HG02885 (cell line): ENCODE results near the gene CCSER2.

Experiments used
- ATAC-seq: cut with Tn5 transposase; IDR thresholded peaks from one replicate; pipeline ENCODE4 v1.9.1; 2021; ENCODE audit warnings: mild to moderate bottlenecking; ENCODE audit not compliant: unreplicated experiment, poor library complexity

CCSER2 gene

DNA sequence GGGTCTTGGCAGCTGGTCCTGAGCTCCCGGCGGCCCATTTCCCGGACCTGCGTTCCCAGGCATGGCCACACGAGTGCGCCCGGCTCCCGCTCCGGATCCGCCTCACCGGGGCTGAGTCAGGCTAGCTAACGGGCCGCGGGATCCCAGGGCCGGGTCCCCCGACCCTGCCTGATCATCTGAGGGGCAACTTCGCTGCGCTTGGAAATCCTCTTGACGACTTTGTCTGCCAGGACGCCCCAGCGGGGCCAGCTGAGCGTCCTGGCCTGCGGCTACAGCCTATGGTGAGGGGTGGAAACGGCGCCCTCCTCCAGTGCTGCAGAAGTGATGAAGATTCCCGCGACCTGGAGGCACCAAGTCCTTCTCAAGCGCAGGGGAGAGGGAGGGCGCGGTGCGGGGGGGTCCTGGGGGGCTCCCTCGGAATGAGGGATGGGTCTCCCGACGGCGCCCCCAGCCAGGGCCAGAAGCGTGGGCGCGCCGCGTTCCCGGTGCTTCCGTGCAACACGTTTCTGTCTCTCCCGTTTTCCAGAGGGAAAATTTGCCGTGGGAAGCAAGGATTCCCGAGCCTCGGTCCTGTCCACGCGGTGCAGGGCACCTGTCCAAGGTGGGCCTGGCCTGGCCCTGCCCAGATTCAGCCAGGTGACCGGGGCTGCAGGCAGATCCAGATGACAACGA, 212.4 kb downstream of the CCSER2 start:
- ATAC-seq = peak; percentile 93

DNA sequence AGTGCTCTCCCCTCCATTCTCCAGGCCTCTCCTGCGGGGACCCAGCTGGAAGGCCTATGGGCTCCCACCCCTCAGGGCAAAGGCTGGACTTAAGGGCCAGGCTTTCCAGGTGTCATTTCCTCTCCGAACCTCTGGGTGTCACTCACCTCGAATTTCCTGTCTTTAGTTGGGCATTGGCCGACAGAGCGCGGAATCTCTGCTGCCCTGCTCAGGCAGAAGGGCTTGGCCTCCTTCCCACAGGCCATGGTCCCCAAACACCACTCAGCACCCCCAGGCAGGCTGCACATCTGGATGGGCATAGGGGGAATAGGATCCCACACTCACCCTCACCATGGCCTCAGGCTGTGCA, 212.9 kb downstream of the CCSER2 start:
- no peak for ATAC-seq

DNA sequence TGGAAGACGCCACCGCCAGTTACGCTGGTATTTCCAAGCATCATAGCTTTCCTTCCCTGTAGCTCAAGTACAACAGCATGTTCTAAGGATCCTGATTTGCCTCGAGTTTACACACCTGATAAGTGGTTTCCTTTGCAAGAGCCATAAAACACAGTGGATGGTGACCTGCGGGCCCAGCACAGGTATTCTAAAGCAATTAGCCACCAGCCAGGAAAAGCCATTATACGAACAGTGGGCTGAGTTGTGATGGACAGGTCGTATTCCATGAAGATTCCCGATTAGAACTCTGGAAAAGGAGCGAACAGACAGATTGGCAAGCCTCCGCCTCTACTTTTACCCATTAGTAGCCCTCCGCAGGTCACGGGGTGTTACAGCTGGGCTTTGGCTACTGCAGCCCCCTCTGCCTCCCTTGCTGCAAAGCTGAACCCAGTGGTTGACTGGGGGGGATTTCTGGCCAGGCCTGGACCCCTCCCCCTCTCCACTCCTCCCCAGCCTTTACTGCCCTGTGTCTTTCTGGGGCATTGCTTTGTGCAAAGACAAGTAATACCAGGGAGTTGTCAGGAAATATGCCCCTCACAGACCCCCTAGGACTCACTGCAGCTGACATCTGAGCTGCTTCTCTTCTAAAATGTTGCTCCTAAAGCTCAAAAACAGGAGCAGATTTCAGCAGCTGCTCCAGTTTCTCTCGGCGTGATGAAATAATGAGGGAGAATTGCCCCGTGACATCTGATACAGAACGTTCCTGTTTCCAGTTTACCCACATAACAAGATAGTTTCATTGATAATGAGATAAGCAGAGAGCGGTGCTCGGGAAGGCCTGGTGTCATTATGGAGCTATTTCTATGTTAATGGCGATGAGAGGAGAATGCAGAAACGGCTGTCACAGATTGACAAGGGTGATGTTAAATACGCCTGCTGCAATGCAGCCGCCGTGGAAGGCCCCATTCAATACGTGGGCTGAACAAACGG, 214.4 kb downstream of the CCSER2 start:
- ATAC-seq = no peak

DNA sequence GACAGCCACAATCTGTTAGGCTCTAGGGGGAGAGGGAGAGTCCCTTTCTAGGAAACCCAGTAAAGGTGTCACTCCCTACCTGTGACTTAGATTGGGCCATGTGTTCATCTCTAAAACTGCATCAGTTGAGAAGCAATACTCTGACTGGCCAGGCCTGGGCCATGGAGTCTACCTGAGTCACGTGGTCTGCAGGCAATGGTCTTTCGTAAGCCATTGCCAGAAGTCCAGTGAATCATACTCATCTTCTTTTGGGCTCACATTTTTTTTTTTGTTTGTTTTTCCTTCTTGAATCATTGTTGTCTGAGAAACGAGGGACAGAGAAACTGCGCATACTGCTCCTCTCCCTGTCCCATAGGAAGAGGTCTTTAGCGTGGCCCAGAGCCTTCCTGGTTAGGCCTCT, 215.6 kb downstream of the CCSER2 start:
- ATAC-seq = no peak

DNA sequence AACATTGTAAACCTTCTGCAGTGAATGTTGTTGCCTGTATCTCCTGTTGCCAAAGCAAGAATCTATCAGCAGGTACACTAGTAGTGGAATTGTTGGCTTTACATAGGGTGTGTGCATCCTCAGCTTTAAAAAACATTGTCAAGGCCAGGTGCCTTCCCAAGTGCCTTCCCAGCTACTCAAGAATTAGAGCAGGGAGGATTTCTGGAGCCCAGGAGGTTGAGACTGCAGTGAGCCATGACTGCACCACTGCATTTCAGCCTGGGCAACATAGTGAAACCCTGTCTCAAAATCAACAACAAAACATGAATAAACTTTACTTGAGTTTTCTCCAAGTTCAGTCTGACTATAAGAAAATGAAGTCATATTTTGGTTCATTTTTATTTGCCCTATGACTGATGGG, 217.3 kb downstream of the CCSER2 start:
- no peak for ATAC-seq

DNA sequence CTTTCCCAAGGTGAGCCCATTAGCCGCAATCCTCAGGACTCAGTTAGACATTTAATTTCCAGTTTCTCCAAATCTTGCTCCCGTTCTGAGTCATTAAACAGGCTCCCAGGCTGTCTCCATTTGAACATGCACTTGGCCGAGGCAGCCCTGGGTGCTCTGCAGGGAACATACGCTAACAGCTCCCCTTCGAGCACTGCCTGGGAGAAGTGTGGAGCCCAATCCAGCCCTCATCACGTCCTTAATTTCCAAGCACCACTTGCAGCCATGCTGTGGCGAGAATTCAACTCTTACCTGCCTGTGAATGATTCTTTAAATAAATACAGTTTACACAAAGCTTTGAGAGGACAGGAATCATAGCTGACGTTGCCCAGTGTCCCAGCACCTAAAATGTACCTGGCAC, 218.2 kb downstream of the CCSER2 start:
- no peak for ATAC-seq

DNA sequence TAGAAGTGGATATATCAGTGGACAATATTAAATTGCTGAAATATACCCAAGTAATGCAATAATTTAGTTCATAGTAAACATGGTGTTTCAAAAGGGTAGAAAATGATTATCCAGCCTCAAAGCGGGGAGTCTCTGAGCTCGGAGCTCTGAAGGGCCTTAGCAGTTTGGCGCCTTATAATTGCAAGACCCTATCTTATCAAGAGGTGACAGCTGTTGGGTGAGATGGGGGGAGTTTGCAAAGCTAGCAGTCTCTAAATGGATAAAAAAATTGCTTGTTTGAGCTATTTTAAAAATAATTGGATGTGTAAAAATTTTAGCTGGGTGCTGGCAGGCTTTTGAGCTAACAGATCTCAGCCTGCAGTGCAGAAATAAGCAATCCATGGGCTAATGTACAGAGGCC, 219.2 kb downstream of the CCSER2 start:
- ATAC-seq = no peak

DNA sequence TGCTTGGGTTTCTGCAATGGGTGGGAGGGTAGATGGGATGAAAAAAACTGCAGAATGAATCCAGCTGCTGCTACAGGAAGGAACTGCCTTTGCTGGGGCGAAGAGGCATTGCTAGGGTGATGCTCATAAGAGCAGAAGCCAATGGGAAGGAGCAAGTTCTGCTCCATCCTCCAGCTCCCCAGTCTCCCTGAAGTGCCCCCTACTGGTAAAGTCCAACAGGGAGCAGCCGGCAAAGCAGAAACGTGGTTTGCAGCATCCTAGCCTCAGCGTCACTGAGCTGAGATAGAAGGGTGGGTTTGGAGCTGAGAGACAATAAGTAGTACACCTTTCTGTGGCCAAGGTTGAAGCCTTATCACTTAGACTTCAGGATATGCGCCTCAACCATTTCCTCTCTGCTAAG, 220.5 kb downstream of the CCSER2 start:
- ATAC-seq = peak; percentile 35

DNA sequence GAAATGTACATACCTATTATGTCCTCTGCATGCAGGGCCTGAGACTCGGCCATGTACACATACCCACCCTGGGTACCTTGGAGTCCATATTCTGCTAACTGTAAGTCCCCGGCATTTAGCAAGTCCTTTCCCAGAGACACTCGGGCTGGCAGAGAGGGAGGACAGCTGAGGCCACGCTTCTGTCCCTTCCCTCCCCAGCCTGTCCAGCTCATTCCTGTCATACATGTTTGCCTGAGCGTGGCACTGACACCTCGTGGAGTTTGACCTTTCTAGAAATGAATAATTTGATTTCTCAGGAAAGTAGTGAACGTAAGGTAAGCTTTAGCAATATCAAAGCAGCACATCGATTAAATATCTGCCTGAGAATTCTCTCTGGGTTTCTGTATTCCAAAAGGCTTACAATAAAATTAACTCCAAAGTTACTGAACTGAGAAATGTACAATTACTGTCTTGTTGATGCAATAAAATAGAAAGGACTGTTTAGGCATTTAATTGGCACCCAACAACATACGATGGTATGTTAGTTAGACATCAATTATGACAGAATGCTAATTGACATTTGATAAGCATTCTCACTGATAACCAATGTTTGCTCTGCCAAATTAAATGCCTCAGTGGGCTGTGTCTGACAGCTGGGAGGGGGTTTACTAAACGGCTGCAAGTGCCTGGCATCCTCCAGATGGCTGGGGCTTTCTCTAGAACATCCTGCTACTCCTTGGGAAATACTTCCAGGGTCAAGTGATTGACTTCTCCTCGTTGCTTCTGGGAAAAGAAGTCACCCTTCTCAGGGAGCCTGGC, 221.2 kb downstream of the CCSER2 start:
- no peak for ATAC-seq

DNA sequence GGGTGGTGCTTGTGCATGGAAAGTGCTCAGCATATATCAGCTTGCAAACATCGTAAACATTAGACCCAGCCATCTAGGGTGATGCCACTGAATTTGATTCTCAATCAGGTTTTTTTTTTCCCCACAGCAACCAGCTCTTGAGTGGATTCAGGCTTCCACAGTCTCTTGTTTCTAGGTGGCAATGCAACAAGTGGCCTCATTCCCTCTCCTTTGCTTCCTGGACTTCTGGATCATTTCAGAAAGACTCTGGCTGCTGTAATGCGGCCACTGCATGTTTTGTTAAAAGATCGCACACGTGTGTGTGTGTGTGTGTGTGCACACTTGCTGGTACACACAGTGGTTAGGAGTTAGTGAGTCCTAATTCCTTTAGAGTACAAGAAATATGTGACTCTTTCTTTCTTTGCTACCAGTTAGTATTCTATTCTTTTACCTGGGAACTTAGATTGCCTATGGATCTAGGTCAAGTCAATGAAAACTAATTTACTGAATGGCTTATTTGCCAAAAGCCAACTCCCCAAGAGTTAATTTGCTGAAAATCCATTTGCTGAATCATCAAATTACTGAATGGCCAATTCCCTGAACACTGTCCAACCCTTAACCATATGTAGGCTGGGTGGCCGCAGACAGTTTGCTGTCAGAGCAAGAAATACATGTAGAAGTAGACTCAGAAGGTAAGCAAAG, 222.5 kb downstream of the CCSER2 start:
- ATAC-seq = no peak

DNA sequence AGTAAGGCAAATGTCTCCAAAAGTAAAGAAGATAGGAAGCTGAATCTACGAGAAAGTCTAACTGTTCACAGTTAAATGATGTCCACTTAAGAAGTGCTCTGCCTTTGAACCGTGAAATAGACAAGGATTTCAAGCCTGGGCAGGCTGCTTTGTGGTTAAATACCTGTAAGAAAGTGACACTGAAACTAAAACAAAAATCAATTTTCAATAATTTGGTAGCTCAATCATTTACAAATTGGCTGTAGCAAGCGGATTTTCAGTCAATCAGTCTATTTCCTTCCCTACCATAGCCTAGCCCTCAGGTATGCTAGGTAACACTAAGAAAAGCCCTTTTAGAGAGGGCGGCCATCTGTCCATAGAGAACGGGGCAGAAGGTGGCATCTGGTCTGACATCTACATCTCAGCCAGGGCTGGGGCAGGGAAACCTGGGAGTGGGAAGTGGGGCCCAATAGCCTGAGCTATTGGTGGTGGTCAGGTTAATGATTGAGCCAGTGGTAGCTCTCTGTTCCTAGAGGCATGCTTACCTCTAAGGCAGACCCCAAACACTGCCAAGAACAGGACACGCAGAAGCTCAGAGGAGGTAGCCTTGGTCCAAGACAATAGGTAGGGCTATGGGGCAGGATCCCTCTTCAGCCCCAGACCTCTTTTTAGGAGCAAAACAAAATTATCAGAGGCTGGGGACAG, 223.2 kb downstream of the CCSER2 start:
- no peak for ATAC-seq

DNA sequence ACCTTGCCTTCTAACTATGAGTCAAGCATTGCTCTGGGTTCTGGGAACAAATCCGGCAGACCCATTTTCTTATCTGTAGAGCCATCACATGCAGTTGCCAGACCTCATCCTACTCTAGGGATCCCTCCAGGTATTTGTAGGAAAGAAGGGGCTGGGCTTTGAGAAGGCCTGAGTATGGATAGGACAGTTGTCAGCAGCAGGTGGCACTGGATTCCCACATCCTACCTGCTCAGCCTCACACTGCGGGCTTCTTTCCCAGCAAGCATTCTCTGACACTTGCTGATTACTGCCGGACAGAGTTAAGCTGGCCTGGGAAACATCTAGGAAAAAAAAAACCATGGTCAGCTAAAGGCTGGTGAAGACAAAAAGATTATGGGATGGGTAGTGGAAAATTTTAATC, 224.1 kb downstream of the CCSER2 start:
- ATAC-seq = no peak

DNA sequence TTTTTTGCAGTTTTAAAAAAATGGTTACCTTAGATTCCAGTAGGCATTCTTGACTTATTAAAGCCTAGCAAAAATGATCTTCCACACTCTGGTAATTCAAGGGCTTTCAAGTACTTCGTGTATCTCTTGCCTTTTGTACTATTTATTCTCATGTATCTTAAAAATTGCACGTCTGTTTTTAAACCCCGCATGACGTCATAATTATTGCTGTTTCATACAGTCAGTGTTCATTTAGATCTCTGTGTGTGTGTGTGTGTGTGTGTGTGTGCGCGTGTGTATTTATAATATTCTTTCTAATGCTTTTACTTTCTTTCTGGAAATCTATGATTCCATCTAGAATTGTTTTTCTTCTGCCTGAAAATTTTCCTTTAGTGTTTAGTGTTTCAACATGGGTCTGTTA, 234.2 kb downstream of the CCSER2 start:
- no peak for ATAC-seq

DNA sequence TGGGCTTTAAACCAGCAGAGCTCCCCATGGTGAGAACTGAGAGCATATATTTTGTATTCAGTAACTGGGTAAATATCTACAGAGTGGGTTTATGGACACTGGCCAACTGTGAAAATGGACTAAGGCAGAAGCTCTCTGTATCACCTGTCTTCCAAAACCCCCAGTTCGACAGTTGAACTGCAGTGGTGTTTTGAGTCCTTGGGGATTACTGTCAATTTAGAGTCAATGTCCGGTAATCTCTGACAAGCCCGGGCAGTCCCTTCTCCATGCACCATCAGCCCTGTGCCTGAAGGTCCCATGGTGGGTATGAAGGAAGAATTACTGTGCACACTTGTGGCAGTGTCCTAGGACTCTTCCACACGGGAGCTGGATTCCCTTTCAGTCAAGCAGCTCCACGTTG, 235.0 kb downstream of the CCSER2 start:
- ATAC-seq = peak; percentile 68

DNA sequence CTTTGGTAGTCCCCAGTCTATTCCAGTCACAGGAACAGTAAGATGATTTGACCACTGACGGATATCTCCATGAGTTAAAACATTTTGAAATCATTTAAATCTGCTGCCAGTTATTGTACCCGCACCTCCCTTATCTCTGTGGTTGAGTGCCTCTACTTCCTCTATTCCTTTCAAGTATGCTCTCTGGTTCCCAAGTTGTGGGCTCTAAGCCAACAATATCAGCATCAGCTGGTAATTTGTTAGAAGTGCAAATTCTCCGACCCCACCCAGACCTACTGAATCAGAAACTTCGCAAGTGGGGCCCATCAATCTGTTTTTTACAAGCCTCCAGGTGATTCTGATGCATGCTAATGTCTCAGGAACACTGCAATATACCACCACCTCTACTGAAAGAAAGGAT, 235.5 kb downstream of the CCSER2 start:
- ATAC-seq = peak; percentile 49

DNA sequence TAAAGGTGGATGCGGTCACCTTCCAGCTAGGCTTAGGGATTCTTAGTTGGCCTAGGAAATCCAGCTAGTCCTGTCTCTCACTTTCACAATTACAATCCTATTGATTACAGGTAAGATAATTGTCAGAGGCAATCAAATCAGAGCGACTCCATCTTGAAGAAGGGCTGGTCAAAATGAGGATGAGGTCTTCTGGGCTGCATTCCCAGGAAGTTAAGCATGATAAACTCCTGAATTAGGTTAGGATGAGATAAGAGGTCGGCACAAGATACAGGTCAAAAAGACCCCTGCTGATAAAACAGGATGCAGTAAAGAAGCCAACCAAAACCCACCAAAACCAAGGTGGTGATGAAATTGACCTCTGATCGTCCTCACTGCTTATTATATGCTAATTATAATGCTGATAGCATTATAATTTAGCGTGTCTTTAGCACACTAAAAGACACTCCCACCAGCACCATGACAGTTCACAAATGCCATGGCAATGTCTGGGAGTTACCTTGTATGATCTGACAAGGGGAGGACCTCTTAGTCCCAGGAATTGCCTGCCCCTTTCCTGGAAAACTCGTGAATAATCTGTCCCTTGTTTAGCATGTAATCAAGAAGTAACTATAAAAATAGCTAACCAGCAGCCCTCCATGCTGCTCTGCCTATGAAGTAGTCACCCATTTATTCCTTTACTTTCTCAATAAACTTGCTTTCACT, 237.6 kb downstream of the CCSER2 start:
- no peak for ATAC-seq

DNA sequence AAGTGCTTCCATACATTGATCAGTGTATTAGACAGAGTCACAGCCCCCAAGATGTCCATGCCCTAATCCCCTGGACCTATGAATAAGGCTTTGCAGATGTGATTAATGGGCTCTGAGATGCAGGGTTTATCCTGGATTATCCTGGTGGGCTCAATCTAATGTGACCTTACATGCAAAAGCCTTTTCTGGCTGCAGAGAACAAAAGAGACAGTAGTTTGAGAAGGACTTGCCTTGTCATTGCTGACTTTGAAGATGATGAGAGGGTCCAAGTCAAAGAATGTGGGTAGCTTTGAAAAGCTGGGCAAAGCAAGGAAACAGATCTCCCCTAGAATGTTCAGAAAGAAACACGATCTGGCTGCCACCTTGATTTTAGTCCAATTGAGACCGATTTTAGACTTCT, 238.7 kb downstream of the CCSER2 start:
- ATAC-seq = no peak
